Omental fat pad (tissue), 4 donors: ENCODE data around the gene SLC39A3. TPM values are rescaled to one million over a fixed set of nuclear protein-coding genes. Genes with fewer than 3 reads are reported as not detected.
"Not testable (repeated sequence)": the region's sequence is repeated elsewhere in the genome, so short reads cannot be mapped to it uniquely, and the experiment has no call there.

Source experiments
- ATAC-seq: fragments of 150-250 bp; one replicate; pipeline ENCODE4 v1.9.1; 2016; ENCODE audit warnings: mild to moderate bottlenecking, moderate library complexity; ENCODE audit not compliant: low FRiP score
- DNase-seq: peaks from one replicate; pipeline ENCODE4 v3.0.0-alpha.2; 2019; ENCODE audit warnings: low spot score
- CTCF ChIP-seq, 3 donors: fragments of 450-650 bp; IDR thresholded peaks; one replicate each; pipeline ENCODE4 v1.5.1; 2016 to 2017; ENCODE audit warnings: antibody characterized with exemption in 3 of 3, mild to moderate bottlenecking in 3 of 3, moderate library complexity in 2 of 3
- total RNA-seq, 4 donors: library from RNA; depleted of rRNA; stranded (reverse); fragments of >200 nt; gene quantifications; one replicate each; pipeline ENCODE4 v1.1.0, GENCODE V29; 2016

SLC39A3 gene
- total RNA-seq, 4 donors from 2014 or later: 26.0 to 38.0 (median 28.6) TPM

GRCh38 chr19:2716722-2717637, 22.8 kb downstream of the SLC39A3 start:
- TF ChIP-seq CTCF (IDR thresholded peaks at IDR 0.05): no peak
- no peak for DNase-seq
- no peak for ATAC-seq

- ATAC-seq (no peak), DNase-seq (no peak)
- no peak for TF ChIP-seq CTCF (IDR thresholded peaks at IDR 0.05)
Measured at GRCh38 chr19:2716275-2716650, 23.6 kb downstream of the SLC39A3 start.

- no peak for TF ChIP-seq CTCF (IDR thresholded peaks at IDR 0.05)
- no peak for DNase-seq
- ATAC-seq: no peak
Measured at GRCh38 chr19:2715470-2716274, 24.1 kb downstream of the SLC39A3 start.

GRCh38 chr19:2714531-2715269, 25.1 kb downstream of the SLC39A3 start:
- DNase-seq: no peak
- no peak for TF ChIP-seq CTCF (IDR thresholded peaks at IDR 0.05)
- ATAC-seq: no peak

- ATAC-seq: not testable (repeated sequence)
Measured at GRCh38 chr19:2714102-2714501, 25.7 kb downstream of the SLC39A3 start.

GRCh38 chr19:2713170-2713569, 26.6 kb downstream of the SLC39A3 start:
- not testable (repeated sequence) for DNase-seq, ATAC-seq

More at GRCh38 chr19:2714102-2714501, 25.7 kb downstream of the SLC39A3 start:
- not testable (repeated sequence) for DNase-seq

GRCh38 chr19:2711875-2712205, 28.0 kb downstream of the SLC39A3 start:
- no peak for DNase-seq
- TF ChIP-seq CTCF (IDR thresholded peaks at IDR 0.05): no peak
- no peak for ATAC-seq
